GM20431 (cell line): ENCODE measurements around the gene FBXL2.
"Not testable (repeated sequence)": the region's sequence is repeated elsewhere in the genome, so short reads cannot be mapped to it uniquely, and the experiment has no call there.

Source experiments
- in situ Hi-C: fragments of 300-500 bp; cut with MseI, MboI; formaldehyde crosslinking; loops from one replicate; pipeline ENCODE4 v1.15.0; 2020; ENCODE audit warnings: low sequenced_read_pairs; ENCODE audit not compliant: unreplicated experiment

FBXL2 gene

DNA sequence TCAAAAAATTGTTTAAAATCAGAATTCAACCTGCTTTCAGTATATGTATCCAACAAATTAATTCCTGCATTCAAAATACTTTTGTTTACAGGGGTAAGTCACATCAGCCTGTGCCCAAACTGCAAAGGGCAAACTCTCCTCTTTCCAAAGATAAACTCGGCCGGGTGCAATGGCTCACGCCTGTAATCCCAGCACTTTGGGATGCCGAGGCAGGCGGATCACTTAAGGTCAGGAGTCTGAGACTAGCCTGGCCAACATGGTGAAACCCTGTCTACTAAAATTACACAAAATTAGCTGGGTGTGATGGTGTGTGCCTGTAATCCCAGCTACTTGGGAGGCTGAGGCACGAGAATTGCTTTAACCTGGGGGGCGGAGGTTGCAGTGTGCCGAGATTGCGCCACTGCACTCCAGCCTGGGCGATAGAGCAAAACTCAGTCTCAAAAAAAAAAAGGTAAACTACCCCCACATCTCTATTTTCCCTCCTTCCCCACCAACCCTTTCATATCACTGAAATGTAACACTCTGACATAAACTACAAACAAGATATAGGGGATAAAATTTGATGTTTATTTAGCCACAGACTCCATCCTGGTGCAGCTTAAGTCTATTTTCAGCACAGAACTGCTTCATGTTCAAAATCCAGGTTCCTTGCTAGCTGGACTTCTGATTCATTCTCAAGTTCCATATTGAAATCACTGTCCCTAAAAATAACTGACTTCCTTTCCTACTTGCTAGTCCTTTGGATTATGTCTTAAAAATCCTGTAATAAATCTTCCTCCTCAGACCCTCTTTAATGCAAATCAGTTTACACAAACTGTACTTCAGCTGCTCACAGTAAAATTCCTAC lies 147.6 kb downstream of the FBXL2 start:
- in situ Hi-C loops = no loop called here

DNA sequence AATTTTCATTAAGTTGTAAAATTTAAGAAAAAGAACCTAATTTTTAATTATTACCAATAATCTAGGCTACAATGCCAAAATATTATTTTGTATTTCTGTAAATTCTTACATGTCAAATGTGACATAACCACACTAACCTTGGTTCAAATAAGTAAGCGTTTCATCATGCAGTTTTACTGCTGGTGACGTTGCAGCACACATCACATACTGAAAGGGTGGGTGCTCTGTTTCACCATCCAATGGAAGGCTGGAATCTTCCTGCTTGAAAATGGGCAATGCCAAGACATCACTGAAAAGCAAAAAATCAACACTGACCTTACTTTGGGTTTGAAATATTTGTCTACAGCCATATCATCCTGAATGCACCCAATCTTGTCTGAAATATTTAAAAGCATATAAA lies 148.2 kb downstream of the FBXL2 start:
- in situ Hi-C loops = no loop called here

GRCh38 chr3:33426068-33426467 lies 148.8 kb downstream of the FBXL2 start:
- in situ Hi-C loops = no loop called here

GRCh38 chr3:33426630-33427317 lies 149.5 kb downstream of the FBXL2 start:
- in situ Hi-C loops = no loop called here

- in situ Hi-C loops = no loop called here
These were observed 151.5 kb downstream of the FBXL2 start for GRCh38 chr3:33428734-33429133.

DNA sequence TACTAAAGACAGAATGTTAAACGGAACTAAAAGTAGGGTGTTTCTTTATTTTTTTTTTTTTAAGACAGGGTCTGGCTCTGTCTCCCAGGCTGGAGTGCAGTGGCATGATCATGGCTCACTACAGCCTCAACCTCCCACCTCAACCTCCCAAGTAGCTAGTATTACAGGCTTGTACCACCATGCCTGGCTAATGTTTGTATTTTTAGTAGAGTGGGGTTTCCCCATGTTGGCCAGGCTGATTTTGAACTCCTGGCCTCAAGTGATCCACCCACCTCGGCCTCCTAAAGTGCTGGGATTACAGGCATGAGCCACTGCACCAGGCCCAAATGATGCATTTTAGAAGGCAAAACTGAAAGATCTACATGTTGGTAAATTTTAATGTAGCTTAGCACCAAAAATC lies 152.1 kb downstream of the FBXL2 start:
- in situ Hi-C loops = not testable (repeated sequence)

DNA sequence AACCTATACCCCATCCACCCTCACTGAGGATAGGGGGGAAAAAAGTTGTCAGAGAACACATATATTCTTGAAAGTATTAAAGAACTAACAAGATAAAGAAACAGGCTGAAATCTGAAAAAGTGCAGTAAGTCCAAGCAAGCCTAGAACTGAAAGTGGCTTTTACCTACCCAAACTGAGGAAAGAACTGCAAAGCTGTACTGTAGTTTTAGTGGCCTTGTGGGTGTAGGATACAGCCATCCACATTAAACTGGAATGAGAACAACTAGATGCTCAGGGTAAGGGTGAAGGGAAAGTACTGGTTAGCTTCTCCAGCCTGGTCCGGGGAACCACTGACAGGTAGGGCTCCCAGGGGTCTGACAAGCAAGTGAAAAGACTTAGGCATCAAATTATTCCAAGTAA lies 152.8 kb downstream of the FBXL2 start:
- in situ Hi-C loops = no loop called here

- in situ Hi-C loops = no loop called here
These were observed 153.3 kb downstream of the FBXL2 start for GRCh38 chr3:33430571-33430970.

DNA sequence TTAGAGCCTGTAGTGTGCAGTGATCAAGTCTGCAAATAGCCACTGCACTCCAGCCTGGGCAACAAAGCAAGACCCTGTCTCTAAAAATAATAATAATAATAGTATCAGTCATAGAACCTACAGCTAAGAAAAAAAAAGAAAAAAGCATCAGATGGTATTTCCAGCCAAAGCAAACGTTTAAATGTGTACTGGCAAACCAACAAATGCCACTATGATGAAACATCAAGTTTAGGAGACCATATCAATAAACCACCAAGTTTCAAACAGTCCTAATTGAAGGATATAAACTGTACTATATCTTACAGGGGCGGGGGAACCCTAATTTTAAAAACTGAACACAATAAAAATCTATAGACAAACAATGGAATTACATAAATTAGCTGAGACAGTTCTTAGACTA lies 156.6 kb downstream of the FBXL2 start:
- in situ Hi-C loops = no loop called here
